Islet precursor cell (in vitro differentiated cells): Measurements from ENCODE around the gene CENPB.
"Not testable (repeated sequence)": the region's sequence is repeated elsewhere in the genome, so short reads cannot be mapped to it uniquely, and the experiment has no call there.

Experiments used
- DNase-seq: peaks from one replicate; pipeline ENCODE4 v3.0.0-alpha.2; 2018

The CENPB gene

DNA sequence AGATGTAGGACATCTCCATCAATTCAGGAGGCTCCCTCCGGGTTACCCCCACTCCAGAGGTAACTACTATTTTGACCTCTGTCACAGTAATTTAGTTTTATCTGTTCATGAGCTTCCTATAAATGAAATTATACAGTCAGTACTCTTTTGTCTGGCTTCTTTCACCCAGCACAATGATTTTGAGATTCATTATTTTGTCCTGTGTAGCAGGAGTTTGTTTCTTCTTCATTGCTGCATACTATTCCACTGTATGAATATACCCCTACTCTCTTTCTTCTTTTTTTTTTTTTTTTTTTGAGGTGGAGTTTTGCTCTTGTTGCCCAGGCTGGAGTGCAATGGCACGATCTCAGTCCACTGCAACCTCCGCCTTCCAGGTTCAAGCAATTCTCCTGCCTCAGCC is 22.0 kb upstream of the CENPB start:
- DNase-seq, result no peak

DNA sequence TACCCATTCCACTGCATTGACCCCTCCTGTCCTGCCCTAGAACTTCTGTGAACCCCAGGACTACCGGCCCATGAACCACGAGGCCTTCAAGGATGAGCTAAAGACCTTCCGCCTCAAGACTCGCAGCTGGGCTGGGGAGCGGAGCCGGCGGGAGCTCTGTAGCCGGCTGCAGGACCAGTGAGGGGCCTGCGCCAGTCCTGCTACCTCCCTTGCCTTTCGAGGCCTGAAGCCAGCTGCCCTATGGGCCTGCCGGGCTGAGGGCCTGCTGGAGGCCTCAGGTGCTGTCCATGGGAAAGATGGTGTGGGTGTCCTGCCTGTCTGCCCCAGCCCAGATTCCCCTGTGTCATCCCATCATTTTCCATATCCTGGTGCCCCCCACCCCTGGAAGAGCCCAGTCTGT is 18.2 kb upstream of the CENPB start:
- no peak for DNase-seq

- DNase-seq, result no peak
Measured at GRCh38 chr20:3804254-3804751, 17.8 kb upstream of the CENPB start.

DNA sequence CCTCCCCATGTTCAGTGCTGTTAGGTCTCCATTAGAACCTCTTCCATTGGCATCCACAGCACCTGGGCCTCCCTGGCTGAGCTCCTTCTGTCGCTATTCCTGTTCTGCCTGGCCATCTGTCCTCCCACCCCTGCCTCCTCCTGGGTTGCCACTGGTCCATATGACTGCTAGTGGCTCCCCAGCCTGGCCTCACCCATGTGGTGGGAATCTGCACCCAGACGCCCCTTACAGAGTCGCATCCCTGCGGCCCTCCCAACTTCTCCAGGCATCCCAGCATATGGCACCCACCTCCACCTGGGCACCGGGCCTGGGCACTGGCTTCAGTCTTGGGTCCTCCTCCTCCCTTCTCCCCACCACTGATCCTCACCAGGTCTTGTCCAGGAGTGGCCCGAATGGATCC is 17.3 kb upstream of the CENPB start:
- DNase-seq, result no peak

DNA sequence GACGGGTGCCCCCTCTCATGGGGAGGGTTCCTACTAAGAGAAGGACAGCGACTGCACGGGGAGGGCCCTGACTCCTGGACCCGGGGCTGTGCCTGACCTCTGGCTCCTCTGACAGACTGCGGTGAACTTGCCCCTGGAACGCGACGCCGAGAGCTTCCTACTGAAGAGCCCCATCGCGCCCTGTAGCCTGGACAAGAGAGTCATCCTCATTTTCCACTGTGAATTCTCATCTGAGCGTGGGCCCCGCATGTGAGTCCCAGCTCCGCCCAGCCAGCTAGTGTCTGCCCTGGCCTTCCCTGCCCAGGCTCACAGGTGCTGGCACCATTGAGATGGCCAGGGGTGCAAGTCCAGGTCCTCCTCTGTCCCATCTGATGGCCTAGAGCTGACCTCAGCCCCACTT is 16.7 kb upstream of the CENPB start:
- no peak for DNase-seq

DNA sequence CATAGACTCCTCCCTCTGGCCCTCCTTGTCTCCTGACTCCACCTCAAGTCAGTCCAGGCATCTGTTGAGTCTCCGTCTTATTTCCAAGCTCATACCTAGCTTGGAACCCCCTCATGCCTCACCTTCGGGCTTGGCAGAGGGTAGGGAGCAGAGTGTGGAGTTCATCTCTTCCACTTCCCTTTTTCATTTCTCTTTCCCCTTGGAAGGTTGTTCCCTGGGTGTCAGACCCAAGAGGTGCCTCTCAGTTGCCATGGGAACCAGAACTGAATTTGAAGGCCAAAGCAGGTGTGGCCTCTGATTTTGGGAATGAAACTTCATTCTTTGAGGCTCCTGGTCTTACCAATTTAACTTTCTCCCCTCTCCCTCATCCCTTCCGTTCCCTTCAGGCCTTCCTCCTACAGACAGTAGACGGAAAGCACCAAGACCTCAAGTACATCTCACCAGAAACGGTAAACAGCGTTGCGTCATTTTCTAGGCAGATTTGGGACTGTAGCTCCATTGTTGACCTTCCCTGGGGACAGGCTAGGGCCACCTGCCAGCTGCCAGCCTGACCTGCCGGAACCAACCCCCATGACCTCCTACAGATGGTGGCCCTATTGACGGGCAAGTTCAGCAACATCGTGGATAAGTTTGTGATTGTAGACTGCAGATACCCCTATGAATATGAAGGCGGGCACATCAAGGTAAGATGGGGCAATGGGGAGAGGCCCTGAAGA is 16.1 kb upstream of the CENPB start:
- no peak for DNase-seq

DNA sequence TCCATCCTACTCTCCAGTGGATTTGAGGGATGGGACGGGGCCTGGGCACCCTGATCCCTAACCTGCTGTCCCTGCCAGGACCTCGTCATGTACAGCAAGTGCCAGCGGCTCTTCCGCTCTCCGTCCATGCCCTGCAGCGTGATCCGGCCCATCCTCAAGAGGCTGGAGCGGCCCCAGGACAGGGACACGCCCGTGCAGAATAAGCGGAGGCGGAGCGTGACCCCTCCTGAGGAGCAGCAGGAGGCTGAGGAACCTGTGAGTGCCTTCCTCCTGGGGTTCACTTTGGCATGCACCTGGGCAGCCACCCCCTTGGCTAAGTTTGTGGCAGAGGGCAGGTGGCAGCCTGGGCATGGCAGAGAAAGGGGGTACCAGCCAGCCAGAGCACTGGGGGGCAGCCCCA is 15.3 kb upstream of the CENPB start:
- no peak for DNase-seq

DNA sequence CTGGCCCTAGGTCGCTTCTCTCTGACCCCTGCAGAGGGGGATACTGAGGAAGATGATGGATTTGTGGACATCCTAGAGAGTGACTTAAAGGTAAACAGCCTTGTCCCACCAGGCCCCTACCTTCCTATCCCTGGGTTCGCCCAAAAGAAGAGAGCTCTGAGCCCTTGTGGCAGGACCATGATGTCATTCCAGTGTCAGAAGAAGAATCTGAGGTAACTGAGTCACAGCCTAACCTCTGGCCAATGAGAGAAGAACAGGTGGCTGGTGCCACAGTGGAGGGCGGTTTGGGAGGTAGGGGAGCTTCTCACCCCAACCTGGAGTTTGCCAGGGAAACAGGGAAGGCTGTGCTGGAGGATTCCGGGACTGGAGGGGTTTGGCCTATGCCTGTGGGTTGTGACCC is 14.8 kb upstream of the CENPB start:
- DNase-seq, result no peak

DNA sequence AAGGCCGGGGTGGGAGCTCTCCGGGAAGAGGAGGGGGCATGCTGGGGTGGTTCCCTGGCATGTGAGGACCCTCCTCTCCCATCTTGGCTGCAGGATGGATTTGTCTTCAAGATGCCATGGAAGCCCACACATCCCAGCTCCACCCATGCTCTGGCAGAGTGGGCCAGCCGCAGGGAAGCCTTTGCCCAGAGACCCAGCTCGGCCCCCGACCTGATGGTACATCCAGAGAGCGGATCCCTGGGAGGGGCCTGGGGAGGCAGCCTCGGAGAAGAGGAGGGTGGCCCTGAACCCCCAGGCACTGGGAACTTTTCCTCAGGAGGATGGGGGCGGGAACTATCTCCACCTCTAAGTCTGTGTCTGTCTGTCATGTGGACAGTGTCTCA is 14.3 kb upstream of the CENPB start:
- DNase-seq, result no peak

DNA sequence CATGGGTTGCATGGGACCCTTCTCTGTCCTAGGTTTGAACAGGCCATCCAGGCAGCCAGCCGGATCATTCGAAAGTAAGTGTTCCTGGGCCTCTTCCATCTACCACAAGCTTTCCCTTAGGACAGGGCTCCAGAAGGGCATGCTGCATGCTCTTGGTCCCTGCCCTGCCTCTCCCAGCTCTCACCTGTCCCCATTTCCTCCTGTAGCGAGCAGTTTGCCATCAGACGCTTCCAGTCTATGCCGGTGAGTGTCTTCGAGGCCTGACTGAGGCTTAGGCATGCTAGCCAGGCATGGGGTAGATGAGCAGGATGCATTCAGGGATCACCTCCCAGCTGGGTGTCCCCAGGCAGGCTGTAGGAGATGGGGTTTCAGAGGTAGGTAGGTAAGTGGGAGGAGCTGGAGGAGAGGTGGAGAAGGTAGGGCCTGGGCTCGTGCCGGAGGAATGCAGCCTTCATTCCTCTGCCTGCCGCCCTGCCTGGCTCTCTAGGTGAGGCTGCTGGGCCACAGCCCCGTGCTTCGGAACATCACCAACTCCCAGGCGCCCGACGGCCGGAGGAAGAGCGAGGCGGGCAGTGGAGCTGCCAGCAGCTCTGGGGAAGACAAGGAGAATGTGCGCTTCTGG is 13.8 kb upstream of the CENPB start:
- DNase-seq, result peak; percentile 64

- no peak for DNase-seq
Measured at GRCh38 chr20:3798908-3799248, 12.3 kb upstream of the CENPB start.

GRCh38 chr20:3798373-3798768 is 11.8 kb upstream of the CENPB start:
- DNase-seq, result no peak

DNA sequence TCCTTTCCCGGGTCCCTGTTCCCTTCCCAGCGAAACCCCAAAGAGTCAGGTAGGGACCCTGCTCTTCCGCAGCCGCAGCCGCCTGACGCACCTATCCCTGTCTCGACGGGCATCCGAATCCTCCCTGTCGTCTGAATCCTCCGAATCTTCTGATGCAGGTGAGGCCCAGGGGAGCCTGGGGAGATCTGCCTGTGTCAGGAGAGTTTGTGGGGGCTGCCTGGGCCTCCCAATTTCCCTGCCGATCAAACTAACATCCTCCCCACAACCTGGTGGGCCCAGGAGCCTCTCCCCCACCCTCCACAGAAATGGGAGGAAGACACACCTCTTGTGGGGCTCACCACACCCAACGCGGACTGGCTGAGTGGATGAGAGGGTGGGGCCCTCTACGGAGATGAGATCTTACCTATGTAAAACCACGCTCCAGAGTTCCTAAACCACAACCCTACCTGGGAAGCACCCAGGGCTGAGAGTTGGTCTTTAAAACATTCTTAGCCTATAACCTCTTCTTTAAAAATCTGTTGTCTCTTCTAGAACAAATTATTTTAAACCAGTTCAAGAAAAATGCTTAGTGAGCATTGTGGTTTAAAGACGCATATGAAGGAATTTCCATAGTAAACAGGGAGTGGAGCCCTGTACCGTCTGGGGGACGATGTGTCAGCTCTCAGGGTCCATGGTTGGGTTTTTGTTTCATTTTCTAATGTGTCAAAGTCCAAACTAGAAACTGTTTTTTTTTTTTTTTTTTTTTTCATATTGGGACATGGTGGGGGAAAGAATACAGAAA is 11.2 kb upstream of the CENPB start:
- no peak for DNase-seq

DNA sequence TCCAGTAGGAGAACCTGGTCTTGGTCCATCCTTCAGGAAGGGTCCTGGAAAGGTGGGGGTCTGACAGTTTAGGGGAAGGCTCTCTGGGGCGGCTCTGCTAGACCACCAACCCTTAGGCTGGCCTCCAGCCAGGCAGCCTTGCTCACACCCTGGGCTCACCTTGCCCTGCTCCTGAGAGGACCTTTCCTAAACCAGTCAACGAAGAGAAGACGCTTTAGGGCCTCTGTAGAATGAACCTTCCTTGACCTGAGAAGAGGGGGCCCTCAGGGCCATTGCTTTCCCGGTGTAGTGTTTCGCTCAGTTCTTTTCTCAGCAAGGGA is 10.6 kb upstream of the CENPB start:
- no peak for DNase-seq

GRCh38 chr20:3796477-3797225 is 10.1 kb upstream of the CENPB start:
- no peak for DNase-seq

DNA sequence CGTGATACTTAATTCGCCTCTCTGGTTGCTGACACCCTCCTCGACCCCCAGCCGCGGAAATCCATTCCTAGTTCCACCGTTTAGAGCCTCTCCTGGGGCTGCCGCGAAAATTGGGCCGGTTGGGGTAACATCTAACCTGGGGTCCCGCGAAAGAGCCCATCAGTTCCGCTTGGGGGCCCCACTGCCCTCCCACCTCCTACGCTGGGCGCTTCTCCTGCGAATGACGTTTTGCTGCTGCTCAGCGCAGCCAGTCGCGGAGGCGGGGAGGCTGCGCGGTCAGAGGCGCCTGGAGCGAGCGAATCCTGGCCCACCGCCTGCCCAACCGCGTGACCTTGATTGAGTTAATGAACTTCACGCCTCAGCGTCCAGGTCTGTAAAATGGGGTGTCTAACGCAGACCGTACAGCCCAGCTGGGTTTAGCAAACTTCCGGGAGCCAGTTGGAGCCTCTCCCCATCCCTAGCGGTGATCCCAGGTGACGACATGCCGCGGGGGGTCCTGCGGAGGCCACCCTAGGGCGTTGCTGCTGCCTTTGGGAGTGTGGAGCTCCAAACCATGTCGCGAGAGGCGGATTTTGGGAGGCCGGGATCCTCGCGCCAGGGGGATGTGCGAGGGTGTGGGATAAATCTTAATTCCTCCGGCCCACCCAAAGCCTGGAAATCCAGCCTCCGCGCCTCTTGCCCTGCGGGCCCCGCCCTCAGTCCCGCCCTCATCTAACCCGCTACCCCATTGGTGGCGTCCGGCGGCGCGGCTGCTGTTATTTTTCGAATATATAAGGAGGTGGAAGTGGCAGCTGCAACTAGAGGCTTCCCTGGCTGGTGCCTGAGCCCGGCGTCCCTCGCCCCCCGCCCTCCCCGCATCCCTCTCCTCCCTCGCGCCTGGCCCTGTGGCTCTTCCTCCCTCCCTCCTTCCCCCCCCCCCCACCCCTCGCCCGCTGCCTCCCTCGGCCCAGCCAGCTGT is 9.2 kb upstream of the CENPB start, which contains the start of gene CDC25B:
TSS of gene CDC25B (plus strand) at position 800 of the 958 bp plus-strand sequence. CDS start 222 bp downstream, outside the sequence.
- DNase-seq, result peak; percentile 96

GRCh38 chr20:3794701-3795420 is 8.3 kb upstream of the CENPB start:
- no peak for DNase-seq

DNA sequence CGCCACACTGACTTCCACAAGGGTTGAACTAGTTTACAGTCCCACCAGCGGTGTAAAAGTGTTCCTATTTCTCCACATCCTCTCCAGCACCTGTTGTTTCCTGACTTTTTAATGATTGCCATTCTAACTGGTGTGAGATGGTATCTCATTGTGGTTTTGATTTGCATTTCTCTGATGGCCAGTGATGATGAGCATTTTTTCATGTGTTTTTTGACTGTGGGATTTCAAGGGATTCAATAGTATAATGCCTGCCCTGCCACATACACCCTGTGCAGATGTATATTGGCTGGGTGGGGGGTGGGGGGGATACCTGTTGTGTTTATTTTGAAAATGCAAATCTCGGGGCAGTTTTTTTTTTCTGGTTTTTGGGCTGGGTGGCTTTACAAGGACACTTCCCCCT is 7.6 kb upstream of the CENPB start:
- DNase-seq, result not testable (repeated sequence)

- DNase-seq, result not testable (repeated sequence)
Measured at GRCh38 chr20:3789201-3789600, 2.7 kb upstream of the CENPB start.

GRCh38 chr20:3788685-3789155 is 2.2 kb upstream of the CENPB start:
- no peak for DNase-seq

GRCh38 chr20:3787324-3788014 is 929 bp upstream of the CENPB start:
- no peak for DNase-seq
